D721Med (cell line): ENCODE results near the gene PGAM2.

ENCODE experiments used
- DNase-seq: peaks from one replicate; pipeline ENCODE4 v3.0.0; 2011; ENCODE audit warnings: low spot score; ENCODE audit not compliant: insufficient read length
- FAIRE-seq: peaks from 2 replicates; lab custom pipeline; 2011; peaks lifted over from hg19 to GRCh38; lab: Jason Lieb, UNC
- CTCF ChIP-seq: IDR thresholded peaks from 2 replicates; pipeline ENCODE4 v1.5.1; 2012; ENCODE audit warnings: mild to moderate bottlenecking, control low read depth; ENCODE audit not compliant: insufficient read depth; ENCODE audit errors: missing control alignments

The PGAM2 gene

GRCh38 chr7:44078521-44078920 lies 13.2 kb upstream of the PGAM2 start:
- no peak for TF ChIP-seq CTCF

GRCh38 chr7:44077681-44078091 lies 12.3 kb upstream of the PGAM2 start:
- DNase-seq = no peak
- TF ChIP-seq CTCF = no peak
- no peak for FAIRE-seq

More at GRCh38 chr7:44078521-44078920, 13.2 kb upstream of the PGAM2 start:
- DNase-seq = no peak
- no peak for FAIRE-seq

GRCh38 chr7:44077061-44077460 lies 11.7 kb upstream of the PGAM2 start:
- TF ChIP-seq CTCF = no peak
- no peak for FAIRE-seq
- DNase-seq = no peak

GRCh38 chr7:44076101-44076895 lies 10.9 kb upstream of the PGAM2 start:
- no peak for TF ChIP-seq CTCF
- FAIRE-seq (no peak), DNase-seq (no peak)

- no peak for TF ChIP-seq CTCF
- FAIRE-seq (no peak), DNase-seq (no peak)
Measured at GRCh38 chr7:44075296-44076075, 10.1 kb upstream of the PGAM2 start.

GRCh38 chr7:44074349-44074695 lies 9.0 kb upstream of the PGAM2 start:
- DNase-seq (no peak), FAIRE-seq (no peak)
- no peak for TF ChIP-seq CTCF

GRCh38 chr7:44073664-44074348 lies 8.4 kb upstream of the PGAM2 start:
- no peak for DNase-seq
- no peak for TF ChIP-seq CTCF
- FAIRE-seq = no peak
